H54 (cell line): ENCODE data around the gene ISL2.
A peak's percentile ranks its signal among the peaks of the same experiment; 100 is the strongest.
"Not testable (repeated sequence)": the region's sequence is repeated elsewhere in the genome, so short reads cannot be mapped to it uniquely, and the experiment has no call there.

Experiments
- DNase-seq: peaks from one replicate; pipeline ENCODE4 v3.0.0; 2011; ENCODE audit warnings: low spot score, mixed read lengths; ENCODE audit not compliant: insufficient read length
- FAIRE-seq: peaks from 3 replicates; lab custom pipeline; 2011; peaks lifted over from hg19 to GRCh38; lab: Jason Lieb, UNC
- POLR2A ChIP-seq: IDR thresholded peaks from 2 replicates; pipeline ENCODE4 v1.6.1; 2011; ENCODE audit warnings: low read depth, mild to moderate bottlenecking, low read length

ISL2 gene

GRCh38 chr15:76336254-76337058 lies at the start of gene ISL2:
Gene ISL2, plus strand, starts transcription at chr15:76336773. Its CDS starts 111 bp downstream, at chr15:76336884.
- DNase-seq (peak; percentile 94), FAIRE-seq (no peak)
- TF ChIP-seq POLR2A, result peak; percentile 90

- FAIRE-seq (no peak), DNase-seq (no peak)
- TF ChIP-seq POLR2A, result no peak
Measured at GRCh38 chr15:76289582-76289981, 47.0 kb upstream of the ISL2 start.

GRCh38 chr15:76293361-76293760 lies 43.2 kb upstream of the ISL2 start:
- no peak for TF ChIP-seq POLR2A
- DNase-seq (no peak), FAIRE-seq (no peak)

GRCh38 chr15:76294463-76294862 lies 42.1 kb upstream of the ISL2 start:
- FAIRE-seq, DNase-seq: not testable (repeated sequence)

GRCh38 chr15:76296849-76297248 lies 39.7 kb upstream of the ISL2 start:
- no peak for FAIRE-seq
- no peak for TF ChIP-seq POLR2A

GRCh38 chr15:76297951-76298350 lies 38.6 kb upstream of the ISL2 start:
- FAIRE-seq, DNase-seq: not testable (repeated sequence)

More at GRCh38 chr15:76296849-76297248, 39.7 kb upstream of the ISL2 start:
- DNase-seq, result no peak

- no peak for TF ChIP-seq POLR2A
- FAIRE-seq (no peak), DNase-seq (no peak)
Measured at GRCh38 chr15:76298986-76299385, 37.6 kb upstream of the ISL2 start.

- FAIRE-seq (no peak), DNase-seq (no peak)
- TF ChIP-seq POLR2A, result no peak
Measured at GRCh38 chr15:76299786-76300185, 36.8 kb upstream of the ISL2 start.

GRCh38 chr15:76303909-76304308 lies 32.7 kb upstream of the ISL2 start:
- no peak for FAIRE-seq
- no peak for TF ChIP-seq POLR2A

GRCh38 chr15:76309601-76310330 lies 26.8 kb upstream of the ISL2 start:
- DNase-seq, result no peak
- TF ChIP-seq POLR2A, result no peak
- no peak for FAIRE-seq

More at GRCh38 chr15:76303909-76304308, 32.7 kb upstream of the ISL2 start:
- no peak for DNase-seq

- DNase-seq, result peak; percentile 12
- TF ChIP-seq POLR2A, result no peak
- FAIRE-seq, result no peak
Measured at GRCh38 chr15:76310475-76311099, 26.0 kb upstream of the ISL2 start.

- peak; percentile 83 for DNase-seq
- no peak for FAIRE-seq
- TF ChIP-seq POLR2A, result peak; percentile 94
Measured at GRCh38 chr15:76311100-76311953, 25.2 kb upstream of the ISL2 start, which contains the start of gene ETFA. Gene ETFA, minus strand, starts transcription at chr15:76311469. Its CDS starts 81 bp downstream, at chr15:76311388.

- FAIRE-seq (no peak), DNase-seq (no peak)
- TF ChIP-seq POLR2A, result no peak
Measured at GRCh38 chr15:76312540-76313174, 23.9 kb upstream of the ISL2 start.

- FAIRE-seq, DNase-seq: not testable (repeated sequence)
Measured at GRCh38 chr15:76313175-76313567, 23.4 kb upstream of the ISL2 start.
